Measurements from ENCODE around the gene COX8A. TPM values are rescaled to one million over a fixed set of nuclear protein-coding genes. Genes with fewer than 3 reads are reported as not detected.

Gene COX8A
- total and polyA plus RNA-seq, 2 of the 13 experiments (the other 11 are each of a cell fraction or from before 2014, with no cell fraction given) = 202 to 406 TPM

DNA sequence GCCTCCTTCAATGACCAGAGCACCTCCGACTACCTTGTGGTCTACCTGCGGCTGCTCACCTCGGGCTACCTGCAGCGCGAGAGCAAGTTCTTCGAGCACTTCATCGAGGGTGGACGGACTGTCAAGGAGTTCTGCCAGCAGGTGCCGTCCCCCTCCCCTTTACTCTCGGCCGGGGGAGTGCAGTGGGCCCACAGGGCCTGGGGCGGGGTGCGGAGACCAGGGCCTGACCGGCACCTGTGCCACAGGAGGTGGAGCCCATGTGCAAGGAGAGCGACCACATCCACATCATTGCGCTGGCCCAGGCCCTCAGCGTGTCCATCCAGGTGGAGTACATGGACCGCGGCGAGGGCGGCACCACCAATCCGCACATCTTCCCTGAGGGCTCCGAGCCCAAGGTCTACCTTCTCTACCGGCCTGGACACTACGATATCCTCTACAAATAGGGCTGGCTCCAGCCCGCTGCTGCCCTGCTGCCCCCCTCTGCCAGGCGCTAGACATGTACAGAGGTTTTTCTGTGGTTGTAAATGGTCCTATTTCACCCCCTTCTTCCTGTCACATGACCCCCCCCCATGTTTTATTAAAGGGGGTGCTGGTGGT, 22.8 kb downstream of the COX8A start (continued):
- TF ChIP-seq RFXAP (CRISPR knock-in tag; IDR thresholded peaks at IDR 0.05; ENCODE audit: borderline replicate concordance) = no peak

DNA sequence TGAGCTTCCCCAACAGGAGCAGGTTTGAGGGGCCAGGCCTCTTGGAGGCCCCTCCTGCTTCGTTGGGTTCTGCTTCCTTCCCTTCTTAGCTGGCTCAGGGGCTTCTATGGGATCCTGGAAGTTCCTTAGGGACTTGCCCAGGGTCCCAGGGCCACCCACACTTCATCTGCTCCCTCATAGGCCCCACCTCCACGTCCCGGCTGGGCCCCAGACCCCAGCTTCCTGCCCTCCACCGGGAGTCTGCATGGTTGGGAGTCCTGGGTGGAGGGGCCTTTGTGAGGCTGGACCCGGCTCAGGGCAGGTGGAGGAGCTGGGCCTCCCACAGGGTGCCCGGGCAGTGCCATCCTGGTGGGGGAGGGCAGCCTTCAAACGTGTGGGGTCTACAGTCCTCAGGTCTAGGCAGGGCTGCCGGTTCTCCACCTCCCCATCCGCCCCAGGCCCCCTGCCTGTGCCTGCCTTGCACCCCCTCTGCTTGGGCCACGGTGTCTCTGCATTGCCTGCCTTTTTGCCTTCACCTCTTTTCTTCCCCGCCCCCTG, 23.4 kb downstream of the COX8A start:
- H3K36me3 ChIP-seq (replicated peaks in 1 of 2; ENCODE audit: control insufficient read depth in 1 of 2, insufficient read depth in 2 of 2, low read length in 2 of 2) = peaks cover 13 to 36% of the 10 kb centered on the region in 2 experiments; a peak in 4 of 5 replicates
- no peak overlapping the region for H3K9ac ChIP-seq (ENCODE audit: insufficient read depth, low read depth, low read length)
- H3K4me1 ChIP-seq (ENCODE audit: insufficient read depth, low read length) = no peaks in the 10 kb centered on the region
- no peak for DNase-seq (ENCODE audit: low spot score)
- no peak overlapping the region for H3K4me3 ChIP-seq (replicated peaks in 1 of 3; ENCODE audit: insufficient read depth in 1 of 3, low read depth in 2 of 3, low read length in 3 of 3)
- ChIA-PET CTCF (ENCODE audit: low intra/inter-chr PET ratio, low total read pairs) (no interaction called here), POLR2A (interaction anchor here (1.2 kb wide), 1 partner anchor 10 kb away, joined by 4 read pairs; no protein-coding TSS in a partner anchor)
- in situ Hi-C loops (cut with HindIII; ENCODE audit: extremely low pct_ligation_motif_present, low pct_unique_long_range_greater_than_20kb) = no loop called here
- H4K20me1 ChIP-seq (ENCODE audit: insufficient read depth, low read length) = no peaks in the 10 kb centered on the region; the same call in 1 of the 2 replicates
- peak; percentile 67; the same call in 1 of the 2 replicates for TF ChIP-seq HNRNPL (IDR thresholded peaks at IDR 0.05; ENCODE audit: low read depth, low read length)
- TF ChIP-seq, protein P1, sequence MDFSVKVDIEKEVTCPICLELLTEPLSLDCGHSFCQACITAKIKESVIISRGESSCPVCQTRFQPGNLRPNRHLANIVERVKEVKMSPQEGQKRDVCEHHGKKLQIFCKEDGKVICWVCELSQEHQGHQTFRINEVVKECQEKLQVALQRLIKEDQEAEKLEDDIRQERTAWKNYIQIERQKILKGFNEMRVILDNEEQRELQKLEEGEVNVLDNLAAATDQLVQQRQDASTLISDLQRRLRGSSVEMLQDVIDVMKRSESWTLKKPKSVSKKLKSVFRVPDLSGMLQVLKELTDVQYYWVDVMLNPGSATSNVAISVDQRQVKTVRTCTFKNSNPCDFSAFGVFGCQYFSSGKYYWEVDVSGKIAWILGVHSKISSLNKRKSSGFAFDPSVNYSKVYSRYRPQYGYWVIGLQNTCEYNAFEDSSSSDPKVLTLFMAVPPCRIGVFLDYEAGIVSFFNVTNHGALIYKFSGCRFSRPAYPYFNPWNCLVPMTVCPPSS (IDR thresholded peaks at IDR 0.05) = no peak
- peak; percentile 64 for TF ChIP-seq AGO2 (optimal IDR thresholded peaks at IDR 0.05; ENCODE audit: low read depth, low read length)
- peak; percentile 27; the same call in 1 of the 2 replicates for TF ChIP-seq RBFOX2 (IDR thresholded peaks at IDR 0.05; ENCODE audit: low read depth, low read length)
- no peak for TF ChIP-seq NKX3-1 (CRISPR knock-in tag; IDR thresholded peaks at IDR 0.05)
- intact Hi-C loops (cut with micrococcal nuclease; ENCODE audit: unreplicated experiment) = no loop called here
- no peak overlapping the region for H2AFZ ChIP-seq (ENCODE audit: low read length)
- no peaks in the 10 kb centered on the region for H3K27me3 ChIP-seq (ENCODE audit: control insufficient read depth in 1 of 2, insufficient read depth in 2 of 2, low read length in 2 of 2)
- H3K79me2 ChIP-seq (ENCODE audit: insufficient read depth, low read length) = no peaks in the 10 kb centered on the region
- 91% methylated on average over 10 of the region's 11 CpGs for WGBS (ENCODE audit: low lambda C conversion rate)
- no peak overlapping the region for H3K4me2 ChIP-seq (ENCODE audit: low read depth, low read length)
- no peak overlapping the region for H3K27ac ChIP-seq (ENCODE audit: extremely low read length, insufficient read depth, low read length)
- H3K9me3 ChIP-seq (ENCODE audit: low read length) = no peaks in the 10 kb centered on the region
- BruUV-seq (replicated peaks) = no TSS peak
- FAIRE-seq = no peak
- no peak for ATAC-seq

All from HepG2 (cell line).